IPS DF 4.7 (cell line): ENCODE data around the gene MLN.

Experiments
- DNase-seq: peaks from one replicate; pipeline ENCODE4 v3.0.0-alpha.2; 2013; ENCODE audit warnings: low spot score; ENCODE audit errors: extremely low read depth

The MLN gene

DNA sequence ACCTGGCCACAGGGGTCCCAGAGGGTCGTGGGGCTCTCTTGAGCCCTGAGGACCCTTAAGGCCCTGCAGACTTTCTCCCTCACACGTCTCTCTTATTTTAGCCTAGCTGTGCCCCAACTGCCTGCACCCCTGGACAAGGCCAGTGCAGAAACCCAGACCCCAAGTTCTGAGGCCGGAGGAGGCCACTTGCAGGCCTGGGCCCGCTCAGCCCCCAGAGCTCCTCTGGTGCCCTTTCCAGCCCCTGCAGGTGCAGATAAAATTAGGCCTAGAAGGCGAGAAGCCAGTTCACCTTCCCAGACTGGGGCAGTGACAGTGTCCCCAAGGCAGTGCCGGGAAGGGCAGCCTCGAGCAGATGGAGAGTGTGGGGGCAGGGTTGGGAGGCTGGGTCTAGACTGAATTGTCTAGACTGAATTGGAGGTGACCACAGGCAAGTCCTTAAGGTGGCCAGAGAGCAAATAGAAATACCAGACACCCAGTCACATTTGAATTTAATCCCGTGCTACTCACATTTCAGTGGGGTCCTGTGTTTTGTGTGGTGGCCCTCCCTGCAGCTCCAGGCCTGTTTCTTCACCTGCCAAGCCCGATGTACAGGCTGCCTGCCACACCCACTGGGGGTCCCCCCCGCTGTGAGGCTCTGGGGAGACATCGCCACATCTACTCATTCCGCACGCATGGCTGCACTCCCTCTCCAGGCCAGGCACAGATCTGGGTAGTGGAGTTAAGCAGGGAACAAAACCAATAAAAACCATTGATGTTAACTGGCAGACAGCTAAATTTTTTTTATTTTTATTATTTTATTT is 48.5 kb downstream of the MLN start:
- no peak for DNase-seq

DNA sequence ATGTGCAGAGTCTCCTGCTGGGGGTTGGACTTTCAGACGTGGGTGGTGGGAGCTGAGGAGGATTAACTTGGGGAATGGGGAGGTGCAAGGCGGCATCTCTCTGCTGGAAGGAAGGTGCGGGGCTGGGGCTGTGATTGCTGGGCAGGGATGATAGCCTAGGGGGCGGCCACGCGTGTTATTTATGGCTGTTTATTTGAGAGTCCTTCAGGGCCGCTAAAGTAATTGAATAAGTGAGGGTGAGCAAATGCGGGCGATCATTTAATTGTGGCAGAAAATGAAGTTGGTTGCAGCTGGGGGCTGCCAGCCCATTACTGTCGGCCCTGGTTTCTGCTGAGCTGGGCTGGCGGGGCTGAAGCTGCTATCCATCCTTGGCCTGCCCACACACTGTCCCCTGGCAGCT is 49.6 kb downstream of the MLN start:
- DNase-seq, result no peak

DNA sequence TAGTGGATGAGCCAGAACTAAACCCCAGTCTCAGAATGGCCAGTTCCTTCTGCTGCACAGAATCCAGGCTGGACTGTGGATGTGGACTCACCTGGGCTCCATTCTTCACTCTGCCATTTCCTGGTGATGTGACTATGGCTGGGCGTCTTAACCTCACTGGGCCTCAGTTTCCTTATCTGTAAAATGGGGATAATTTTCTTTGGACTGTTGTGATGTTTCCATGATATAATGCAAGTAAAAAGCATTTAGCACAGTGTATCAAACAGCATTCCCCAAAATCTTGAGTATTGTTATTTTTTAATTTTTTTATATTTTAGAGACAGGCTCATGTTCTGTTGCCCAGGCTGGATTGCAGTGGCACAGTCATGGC is 51.2 kb downstream of the MLN start:
- DNase-seq, result no peak

DNA sequence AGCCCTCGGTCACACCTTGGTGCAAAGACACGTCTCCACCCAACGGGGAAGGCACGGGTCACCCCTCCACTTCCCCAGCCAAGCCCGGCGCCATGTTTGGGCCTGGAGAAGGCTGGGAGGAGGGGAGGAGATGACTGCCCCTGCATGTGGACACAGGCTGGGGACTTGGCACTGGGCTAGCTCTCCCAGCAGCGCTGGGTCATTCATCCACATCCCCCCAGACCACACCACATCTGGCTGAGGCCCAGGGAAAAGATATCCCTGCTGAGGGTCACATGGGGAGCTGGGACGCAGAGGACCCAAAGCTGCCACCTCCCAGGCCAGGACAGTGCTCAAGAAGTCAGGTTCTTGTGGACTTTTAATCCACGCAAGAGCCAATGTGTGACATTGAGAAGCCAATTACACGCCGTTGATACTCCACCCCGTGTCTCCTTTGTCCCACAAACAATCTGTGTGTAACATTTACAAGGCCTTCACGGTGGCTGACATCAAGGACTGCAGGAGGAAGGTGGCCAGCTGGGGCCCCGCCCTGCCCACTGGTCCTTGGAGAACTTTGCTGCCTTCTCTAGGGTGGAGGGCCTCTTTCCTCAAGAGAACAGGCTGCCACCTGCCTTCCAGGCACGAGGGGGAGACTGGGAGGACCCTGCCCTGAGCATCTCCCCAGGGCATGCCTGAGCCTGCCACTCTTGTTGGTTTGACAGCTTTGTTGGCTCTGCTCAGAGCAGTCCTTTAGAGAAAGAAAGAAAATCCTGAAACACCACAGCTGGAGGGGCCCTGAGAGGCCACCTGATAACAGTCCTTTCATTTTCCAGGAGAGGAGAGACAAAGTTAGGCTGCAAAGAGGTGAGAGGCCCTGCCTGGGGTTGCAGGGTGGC is 51.8 kb downstream of the MLN start:
- DNase-seq, result no peak

DNA sequence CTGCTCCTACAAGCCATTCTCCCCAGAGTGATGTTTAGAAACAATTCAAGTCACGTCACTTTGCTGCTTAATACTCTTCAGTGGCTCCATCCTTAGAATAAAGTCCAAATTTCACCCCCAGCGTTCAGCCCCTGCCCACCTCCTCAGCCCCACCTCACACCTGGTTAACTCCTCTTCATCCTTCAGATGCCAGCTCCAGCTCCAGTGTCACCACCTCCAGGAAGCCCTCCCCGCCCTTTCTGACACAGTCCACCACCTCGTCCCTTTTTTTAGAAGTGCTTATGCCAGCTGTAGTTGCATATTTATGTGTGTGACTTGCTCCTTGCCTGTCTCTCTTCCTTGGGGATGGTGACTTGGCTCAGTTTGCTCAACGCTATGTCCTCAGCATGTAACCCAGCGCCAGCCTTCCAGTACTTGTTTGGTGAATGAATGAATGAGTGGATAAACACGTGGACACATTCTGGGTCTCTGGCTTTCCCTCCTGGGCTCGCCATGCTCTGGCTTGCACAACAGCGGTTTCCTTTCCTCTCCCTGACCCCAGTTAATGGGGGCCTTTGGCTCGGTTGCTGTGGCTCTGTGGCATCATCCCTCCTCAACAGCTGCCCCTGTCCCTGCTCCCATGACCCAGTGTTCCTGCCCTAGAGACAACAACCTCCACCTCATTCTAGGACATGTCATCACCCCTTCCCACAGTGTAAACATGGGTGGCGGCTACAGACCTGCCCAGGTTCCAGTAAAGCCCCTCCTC is 53.4 kb downstream of the MLN start:
- no peak for DNase-seq

DNA sequence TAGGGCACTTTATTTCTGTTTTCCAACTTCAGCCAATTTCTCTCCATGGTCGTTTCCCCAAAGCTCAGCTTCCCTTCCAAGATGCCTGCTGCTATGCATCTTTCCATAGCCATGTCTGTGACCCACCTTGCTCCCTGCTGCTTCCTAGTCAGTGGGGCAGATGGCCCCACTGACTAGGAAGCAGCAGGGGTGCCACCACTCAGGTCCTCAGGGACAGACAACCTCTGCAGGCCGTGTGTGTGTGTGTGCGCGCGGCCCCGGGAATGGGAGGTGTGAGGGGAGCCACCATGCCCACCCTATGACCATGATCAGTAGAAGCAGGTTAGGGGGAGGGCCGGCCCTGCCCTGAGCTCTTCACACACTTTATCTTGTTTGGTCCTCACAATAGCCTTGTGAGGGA is 54.4 kb downstream of the MLN start:
- DNase-seq, result no peak

DNA sequence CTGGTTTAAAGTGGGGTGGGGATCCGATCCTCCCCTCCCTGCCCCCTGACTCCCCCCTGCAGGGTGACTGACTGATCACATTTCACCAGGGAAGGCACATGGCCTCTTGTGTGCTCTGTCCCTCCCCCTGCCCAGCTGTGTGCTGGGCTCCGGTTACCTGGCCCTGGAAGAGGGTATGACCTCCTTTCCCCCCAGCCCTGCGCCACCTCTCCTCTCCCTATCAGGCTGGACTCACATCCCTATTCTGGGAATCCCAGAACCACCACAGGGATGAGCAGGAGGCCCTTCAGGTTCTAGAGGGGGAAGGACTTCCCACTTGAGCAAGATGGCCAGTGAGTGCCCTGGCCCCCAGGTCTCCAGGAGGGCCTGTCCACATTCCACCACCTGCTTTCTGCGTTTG is 55.0 kb downstream of the MLN start:
- no peak for DNase-seq

DNA sequence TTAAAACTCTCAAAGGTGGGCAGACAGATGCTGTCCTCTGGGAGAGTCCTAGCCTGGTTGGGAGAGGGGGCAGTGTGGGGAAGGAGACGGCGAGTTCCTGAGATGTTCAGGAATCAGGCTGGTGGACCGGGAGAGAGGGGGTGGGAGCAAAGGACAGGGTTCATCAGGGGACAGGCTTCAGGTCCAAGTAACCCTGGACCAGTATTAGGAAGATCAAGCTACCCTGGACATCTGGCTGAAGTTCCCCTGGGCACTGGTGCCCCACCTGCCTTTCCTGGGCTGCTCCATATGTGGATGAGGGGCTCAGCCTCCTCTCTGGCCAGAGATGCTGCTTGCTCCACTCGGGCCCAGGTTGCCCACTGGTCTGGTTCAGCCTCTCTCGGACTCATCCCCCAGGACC is 56.0 kb downstream of the MLN start:
- no peak for DNase-seq

DNA sequence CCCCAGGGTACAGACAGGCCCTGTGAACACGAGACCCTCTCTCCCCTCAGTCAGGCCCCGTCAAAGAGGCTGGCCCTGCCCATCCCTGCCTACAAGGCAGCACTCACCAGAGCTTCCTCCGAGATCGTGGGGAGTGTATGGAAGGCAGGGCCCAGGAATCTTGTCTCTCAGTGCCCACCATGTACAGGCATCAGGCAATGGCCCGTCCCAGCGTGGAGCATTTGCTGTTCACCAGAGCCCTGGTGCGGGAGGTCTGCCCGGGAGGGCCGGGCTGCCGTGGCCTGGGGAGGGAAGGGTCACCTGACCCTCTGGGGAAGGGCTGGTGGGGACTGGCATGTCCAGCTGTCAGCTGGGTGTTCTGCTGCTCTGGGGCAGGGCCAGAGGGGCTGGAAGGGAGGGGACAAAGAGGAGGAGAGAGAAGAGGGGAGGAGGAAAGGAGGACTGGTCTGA is 57.1 kb downstream of the MLN start, which contains the start of gene IP6K3:
Gene IP6K3, minus strand, starts transcription at position 255 of the 450 bp plus-strand sequence. CDS start 11,429 bp downstream, outside the sequence.
- DNase-seq, result no peak

DNA sequence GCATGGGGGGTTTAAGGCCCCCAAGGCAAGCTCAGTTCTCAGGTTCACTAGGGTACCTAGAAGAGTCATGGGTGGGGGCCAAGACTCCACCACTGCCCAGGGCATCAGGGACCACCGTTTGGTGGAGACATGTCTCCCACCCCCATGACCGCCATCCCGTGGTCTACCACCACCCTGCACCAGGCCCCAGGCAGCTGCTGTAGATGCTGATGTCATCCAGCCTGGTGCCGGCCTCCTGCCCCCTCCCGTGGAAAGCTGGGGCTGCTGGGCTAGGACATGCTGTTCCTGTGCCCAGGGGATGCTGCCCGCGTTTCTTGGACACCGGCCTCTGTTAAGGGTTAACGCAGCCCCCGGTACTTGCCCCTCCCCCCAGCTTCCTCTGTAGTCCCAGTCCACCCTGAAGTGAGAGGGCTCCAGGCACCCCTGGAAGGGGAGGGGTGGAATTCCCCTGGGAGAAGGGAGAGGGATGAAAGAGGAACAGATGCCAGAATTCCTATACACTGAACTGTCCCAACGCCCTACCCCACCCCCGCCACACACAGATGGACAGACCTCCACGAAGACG is 57.7 kb downstream of the MLN start:
- DNase-seq, result no peak

DNA sequence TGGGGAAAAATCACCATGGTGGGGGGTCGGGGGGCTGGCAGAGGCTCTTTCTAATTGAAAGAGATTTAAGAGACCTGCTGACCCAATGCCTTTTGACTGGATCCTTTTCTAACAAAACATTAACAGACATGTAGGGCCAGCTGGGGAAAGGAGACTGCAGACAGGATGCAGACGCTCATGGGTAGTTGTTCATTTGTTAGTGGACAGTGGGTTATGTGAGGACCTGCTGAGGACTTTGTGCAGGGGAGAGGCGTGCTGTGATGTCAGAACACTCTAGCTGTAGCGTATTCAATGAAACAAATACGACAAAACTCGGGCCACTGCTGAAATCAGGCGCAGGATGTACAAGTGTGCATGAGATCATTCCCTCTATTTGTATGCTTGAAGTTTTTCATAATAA is 58.3 kb downstream of the MLN start:
- DNase-seq, result no peak

DNA sequence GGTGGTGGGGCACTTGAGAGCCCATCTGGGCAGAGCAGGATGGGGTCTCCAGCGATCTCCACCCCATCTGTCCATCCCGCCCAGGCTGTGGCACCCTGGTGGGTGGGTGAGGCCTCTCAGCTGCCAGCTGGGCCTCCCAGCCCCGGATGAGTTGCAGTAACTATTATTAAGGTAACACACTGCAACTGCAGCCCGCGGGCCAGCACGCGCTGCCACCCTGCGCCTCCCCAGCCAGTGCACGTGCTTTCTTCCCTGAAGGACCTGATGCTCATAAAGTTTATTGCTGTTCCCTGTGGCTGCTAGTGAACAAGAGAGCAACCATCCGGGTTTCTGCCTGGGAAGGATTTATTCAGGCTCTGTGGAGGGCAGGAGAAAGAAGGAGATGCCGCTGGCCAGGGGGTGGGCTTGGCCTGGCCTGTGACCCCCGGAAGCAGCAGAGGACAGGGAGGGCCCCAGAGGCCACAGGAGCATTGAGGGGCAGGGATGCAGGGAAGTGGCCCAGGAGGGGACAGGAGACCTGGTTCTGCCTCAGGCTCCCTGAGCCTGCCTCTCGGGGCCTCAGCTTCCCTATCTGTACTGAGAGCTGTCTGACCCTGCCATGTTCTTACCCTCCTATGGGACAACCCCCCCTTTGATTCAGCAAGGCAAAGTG is 58.8 kb downstream of the MLN start:
- DNase-seq, result no peak
